Measurements from ENCODE around the gene KCNAB1.
"Not testable (repeated sequence)": the region's sequence is repeated elsewhere in the genome, so short reads cannot be mapped to it uniquely, and the experiment has no call there.

- not testable (repeated sequence) for TF ChIP-seq CTCF (IDR thresholded peaks at IDR 0.05; ENCODE audit: control extremely low read depth in 1 of 3, insufficient read depth in 1 of 3, low read depth in 1 of 3, low read length in 3 of 3); TAF1 (IDR thresholded peaks at IDR 0.05; ENCODE audit: low read depth, low read length); NRF1 (IDR thresholded peaks at IDR 0.05; ENCODE audit: low read depth, low read length); GABPA (IDR thresholded peaks at IDR 0.05; ENCODE audit: borderline replicate concordance, insufficient read depth, low read length)
Observed at GRCh38 chr3:156222381-156222780, 102.0 kb downstream of the KCNAB1 start.

All from H1 (cell line).